HG03175 (cell line): ENCODE measurements around the gene MCUB.

Experiments
- ATAC-seq: cut with Tn5 transposase; IDR thresholded peaks from one replicate; pipeline ENCODE4 v1.9.1; 2021; ENCODE audit warnings: mild to moderate bottlenecking, moderate library complexity; ENCODE audit not compliant: unreplicated experiment

MCUB gene

GRCh38 chr4:109723110-109723509, 163.1 kb downstream of the MCUB start:
- no peak for ATAC-seq

GRCh38 chr4:109728385-109728784, 168.3 kb downstream of the MCUB start:
- no peak for ATAC-seq

- no peak for ATAC-seq
Observed at GRCh38 chr4:109729117-109729717, 169.2 kb downstream of the MCUB start.

- ATAC-seq = peak; percentile 78
Observed at GRCh38 chr4:109729718-109730618, 169.9 kb downstream of the MCUB start, which contains the start of gene PLA2G12A. PLA2G12A (minus strand) TSS chr4:109730070; CDS start chr4:109729809, 261 bp downstream.

- ATAC-seq = no peak
Observed at GRCh38 chr4:109730619-109731545, 170.8 kb downstream of the MCUB start.

GRCh38 chr4:109733728-109734127, 173.7 kb downstream of the MCUB start:
- ATAC-seq = no peak

GRCh38 chr4:109735566-109736365, 175.7 kb downstream of the MCUB start:
- no peak for ATAC-seq
